Endothelial cell (in vitro differentiated cells): ENCODE measurements around the gene ALOX5AP. TPM values are rescaled to one million over a fixed set of nuclear protein-coding genes. Genes with fewer than 3 reads are reported as not detected.

Experiments
- DNase-seq: peaks from one replicate; pipeline ENCODE4 v3.0.0; 2021; ENCODE audit warnings: low spot score
- H3K27ac Mint-ChIP-seq: one replicate; pipeline ENCODE4 v1.8.0; 2021; ENCODE audit warnings: mixed read lengths, inconsistent platforms; ENCODE audit not compliant: unreplicated experiment
- H3K27me3 Mint-ChIP-seq: one replicate; pipeline ENCODE4 v1.8.0; 2021; ENCODE audit warnings: mild to moderate bottlenecking, moderate library complexity, mixed read lengths, inconsistent platforms; ENCODE audit not compliant: unreplicated experiment
- H3K36me3 Mint-ChIP-seq: one replicate; pipeline ENCODE4 v1.8.0; 2021; ENCODE audit warnings: mild to moderate bottlenecking, low read depth, mixed read lengths, inconsistent platforms; ENCODE audit not compliant: unreplicated experiment
- H3K4me1 Mint-ChIP-seq: one replicate; pipeline ENCODE4 v1.8.0; 2021; ENCODE audit warnings: mild to moderate bottlenecking, mixed read lengths, inconsistent platforms; ENCODE audit not compliant: unreplicated experiment
- H3K4me3 Mint-ChIP-seq: one replicate; pipeline ENCODE4 v1.8.0; 2021; ENCODE audit warnings: mild to moderate bottlenecking, mixed read lengths, inconsistent platforms; ENCODE audit not compliant: unreplicated experiment
- H3K9me3 Mint-ChIP-seq: one replicate; pipeline ENCODE4 v1.8.0; 2021; ENCODE audit warnings: mixed read lengths, inconsistent platforms; ENCODE audit not compliant: unreplicated experiment
- total RNA-seq: library from RNA; stranded (reverse); fragmentation: NEBNext Ultra II Directional; extraction: Animal tissue kit (Norgen Biotek cat#: 25700); gene quantifications from one replicate; pipeline ENCODE4 v1.2.1, GENCODE V29; 2021; ENCODE audit not compliant: unreplicated experiment
- TF ChIP-seq, protein P1 (sequence below): fragments of 200-600 bp; sonication (generic); IDR thresholded peaks from one replicate; pipeline ENCODE4 v1.5.0; 2021; ENCODE audit warnings: antibody characterized with exemption; ENCODE audit not compliant: unreplicated experiment

ALOX5AP gene
- total RNA-seq, 1 donor from 2014 or later: 1.9 TPM

DNA sequence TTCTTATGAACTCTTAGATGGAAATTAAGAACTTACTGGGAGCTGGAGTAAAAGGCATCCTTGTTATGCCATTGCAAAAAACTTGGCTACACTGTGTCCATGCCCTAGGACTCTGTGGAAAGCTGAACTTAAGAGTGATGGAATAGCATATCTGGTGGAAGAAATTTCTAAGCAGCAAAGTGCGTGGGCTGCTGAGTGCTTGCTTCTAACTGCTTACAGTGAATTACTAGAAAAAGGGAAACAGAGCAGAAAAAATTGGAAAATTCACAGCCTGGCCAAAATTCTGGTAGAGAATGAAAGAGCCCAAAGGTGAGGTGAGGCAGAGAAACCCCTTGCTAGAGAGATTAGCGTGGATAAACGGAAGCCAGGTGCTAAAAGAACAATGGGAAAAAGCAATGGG, 44.3 kb downstream of the ALOX5AP start:
- Mint-ChIP-seq H3K36me3 (no peaks in the 10 kb centered on the region), H3K27me3 (peaks cover 11% of the 10 kb centered on the region)

DNA sequence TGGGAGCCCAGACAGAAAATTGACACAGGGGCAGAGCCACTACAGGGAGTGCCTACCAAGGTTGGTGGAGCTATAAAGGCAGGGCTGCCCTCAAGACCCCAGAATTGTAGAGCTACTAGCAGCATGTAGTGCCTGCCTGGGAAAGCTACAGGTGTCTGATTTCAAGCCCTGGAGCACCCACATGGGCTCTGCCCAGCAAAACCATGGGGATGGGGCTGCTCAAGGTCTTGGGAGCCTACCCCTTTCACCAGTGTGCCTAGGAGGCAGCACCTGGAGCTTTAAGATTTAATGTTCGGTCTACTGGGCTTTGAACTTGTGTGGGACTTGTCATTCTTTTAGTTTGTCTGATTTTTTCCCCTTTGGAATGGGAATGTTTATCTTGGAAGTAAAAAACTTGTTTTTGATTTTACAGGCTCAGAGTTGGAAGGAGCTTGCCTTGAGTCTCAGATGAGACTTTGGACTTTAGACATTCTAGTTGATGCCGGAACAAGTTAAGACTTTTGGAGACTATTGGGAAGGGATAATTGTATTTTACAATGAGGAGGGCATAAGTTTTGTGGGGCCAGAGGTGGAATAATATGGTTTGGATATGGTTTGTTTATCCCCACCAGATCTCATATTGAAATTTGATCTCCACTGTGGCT, 45.1 kb downstream of the ALOX5AP start:
- H3K4me1 Mint-ChIP-seq: no peaks in the 10 kb centered on the region
- no peak overlapping the region for H3K27ac Mint-ChIP-seq
- H3K4me3 Mint-ChIP-seq: no peak overlapping the region
- peaks cover 11% of the 10 kb centered on the region for H3K27me3 Mint-ChIP-seq
- DNase-seq: no peak
- H3K9me3 Mint-ChIP-seq: no peaks in the 10 kb centered on the region
- TF ChIP-seq, protein P1, sequence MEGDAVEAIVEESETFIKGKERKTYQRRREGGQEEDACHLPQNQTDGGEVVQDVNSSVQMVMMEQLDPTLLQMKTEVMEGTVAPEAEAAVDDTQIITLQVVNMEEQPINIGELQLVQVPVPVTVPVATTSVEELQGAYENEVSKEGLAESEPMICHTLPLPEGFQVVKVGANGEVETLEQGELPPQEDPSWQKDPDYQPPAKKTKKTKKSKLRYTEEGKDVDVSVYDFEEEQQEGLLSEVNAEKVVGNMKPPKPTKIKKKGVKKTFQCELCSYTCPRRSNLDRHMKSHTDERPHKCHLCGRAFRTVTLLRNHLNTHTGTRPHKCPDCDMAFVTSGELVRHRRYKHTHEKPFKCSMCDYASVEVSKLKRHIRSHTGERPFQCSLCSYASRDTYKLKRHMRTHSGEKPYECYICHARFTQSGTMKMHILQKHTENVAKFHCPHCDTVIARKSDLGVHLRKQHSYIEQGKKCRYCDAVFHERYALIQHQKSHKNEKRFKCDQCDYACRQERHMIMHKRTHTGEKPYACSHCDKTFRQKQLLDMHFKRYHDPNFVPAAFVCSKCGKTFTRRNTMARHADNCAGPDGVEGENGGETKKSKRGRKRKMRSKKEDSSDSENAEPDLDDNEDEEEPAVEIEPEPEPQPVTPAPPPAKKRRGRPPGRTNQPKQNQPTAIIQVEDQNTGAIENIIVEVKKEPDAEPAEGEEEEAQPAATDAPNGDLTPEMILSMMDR: no peak
- no peaks in the 10 kb centered on the region for H3K36me3 Mint-ChIP-seq

More for the DNA sequence above, 44.3 kb downstream of the ALOX5AP start:
- no peaks in the 10 kb centered on the region for H3K9me3 Mint-ChIP-seq
- H3K4me3 Mint-ChIP-seq: no peak overlapping the region
- DNase-seq: no peak
- H3K4me1 Mint-ChIP-seq: no peaks in the 10 kb centered on the region
- TF ChIP-seq, protein P1: no peak
- no peak overlapping the region for H3K27ac Mint-ChIP-seq

- peaks cover 7% of the 10 kb centered on the region for H3K27me3 Mint-ChIP-seq
These were observed 50.0 kb downstream of the ALOX5AP start for GRCh38 chr13:30785191-30785850.

DNA sequence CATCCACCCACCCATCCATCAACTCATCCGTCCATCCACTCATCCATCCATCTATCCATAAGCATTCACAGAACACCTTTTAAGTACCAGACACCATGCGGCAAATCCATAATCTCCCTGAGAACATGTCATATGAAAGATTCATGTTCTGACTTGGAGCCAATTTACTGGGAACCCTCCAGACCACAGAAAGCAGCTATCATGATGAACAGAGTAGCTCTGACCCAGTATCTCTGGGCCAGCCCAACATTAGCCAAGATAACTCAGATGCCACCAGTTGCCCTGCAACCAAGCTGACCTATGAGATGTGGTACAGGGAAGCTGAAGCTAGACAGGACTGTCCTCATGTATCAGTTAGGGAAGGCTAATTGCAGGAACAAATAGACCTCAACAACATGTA, 51.3 kb downstream of the ALOX5AP start:
- Mint-ChIP-seq H3K27me3 (peaks cover 12% of the 10 kb centered on the region), H3K4me1 (no peaks in the 10 kb centered on the region), H3K9me3 (no peaks in the 10 kb centered on the region), H3K27ac (no peak overlapping the region), H3K36me3 (no peaks in the 10 kb centered on the region), H3K4me3 (no peak overlapping the region)
- DNase-seq: no peak
- TF ChIP-seq, protein P1: no peak

More at GRCh38 chr13:30785191-30785850, 50.0 kb downstream of the ALOX5AP start:
- H3K9me3 Mint-ChIP-seq: no peaks in the 10 kb centered on the region
- TF ChIP-seq, protein P1: no peak
- no peaks in the 10 kb centered on the region for H3K4me1 Mint-ChIP-seq
- H3K27ac Mint-ChIP-seq: no peak overlapping the region
- DNase-seq: no peak
- no peak overlapping the region for H3K4me3 Mint-ChIP-seq
- H3K36me3 Mint-ChIP-seq: no peaks in the 10 kb centered on the region

- DNase-seq: no peak
- Mint-ChIP-seq H3K27ac (no peak overlapping the region), H3K27me3 (peaks cover 11% of the 10 kb centered on the region), H3K9me3 (no peaks in the 10 kb centered on the region), H3K36me3 (no peaks in the 10 kb centered on the region), H3K4me3 (no peak overlapping the region), H3K4me1 (no peaks in the 10 kb centered on the region)
- TF ChIP-seq, protein P1: no peak
These were observed 52.6 kb downstream of the ALOX5AP start for GRCh38 chr13:30787738-30788525.
